ENCODE results near the gene SMURF1. TPM values are rescaled to one million over a fixed set of nuclear protein-coding genes. Genes with fewer than 3 reads are reported as not detected.
A peak's percentile ranks its signal among the peaks of the same experiment; 100 is the strongest.

SMURF1 gene
- total and polyA plus RNA-seq, 4 donors = 2.9 to 16.8 (median 5.9) TPM

GRCh38 chr7:99019523-99020412, 124.1 kb downstream of the SMURF1 start:
- no peak for DNase-seq (ENCODE audit: low spot score)
- 83% methylated on average over 12 of the region's 12 CpGs for WGBS
- no peaks in the 10 kb centered on the region for H3K9me3 ChIP-seq (ENCODE audit: control insufficient read depth in 4 of 4, low read length in 3 of 4)

More at GRCh38 chr7:99019523-99020412, 124.1 kb downstream of the SMURF1 start:
- Histone ChIP-seq H3K27me3 (ENCODE audit: control insufficient read depth in 4 of 4, insufficient read depth in 4 of 4, low read length in 3 of 4) (no peaks in the 10 kb centered on the region), H3K9ac (ENCODE audit: low read depth in 1 of 2, low read length in 2 of 2) (no peak overlapping the region), H3K4me3 (ENCODE audit: low read depth in 1 of 3, low read length in 3 of 3) (no peak overlapping the region), H3K27ac (ENCODE audit: low read depth in 1 of 2, low read length in 2 of 2) (peak overlapping the region in 1 of 2 donors; percentile 37), H3K36me3 (ENCODE audit: control insufficient read depth in 4 of 4, insufficient read depth in 3 of 4, low read depth in 1 of 4, low read length in 3 of 4) (peaks cover 1 to 10% (median 6%) of the 10 kb centered on the region in 4 donors), H3K4me1 (ENCODE audit: control insufficient read depth in 4 of 4, insufficient read depth in 4 of 4, low read length in 3 of 4) (peaks cover 0 to 7% (median 5%) of the 10 kb centered on the region in 4 donors)
- TF ChIP-seq MAX (IDR thresholded peaks at IDR 0.05) (no peak), TAF1 (conservative IDR thresholded peaks at IDR 0.05) (no peak), FOXA1 (IDR thresholded peaks at IDR 0.05) (no peak), ATF3 (IDR thresholded peaks at IDR 0.05) (no peak), ZBTB33 (IDR thresholded peaks at IDR 0.05) (no peak), NR2F2 (IDR thresholded peaks at IDR 0.05) (no peak), SP1 (IDR thresholded peaks at IDR 0.05) (peak; percentile 16), HNF4G (IDR thresholded peaks at IDR 0.05) (no peak), EGR1 (IDR thresholded peaks at IDR 0.05; ENCODE audit: low read depth in 2 of 2) (no peak), HNF4A (conservative IDR thresholded peaks at IDR 0.05) (peak; percentile 60 to 82), CTCF (IDR thresholded peaks at IDR 0.05; ENCODE audit: low read depth, low read length, missing input control) (no peak), FOXA2 (IDR thresholded peaks at IDR 0.05) (no peak), RAD21 (IDR thresholded peaks at IDR 0.05) (no peak), JUND (IDR thresholded peaks at IDR 0.05) (no peak), GABPA (IDR thresholded peaks at IDR 0.05 in 1 of 2, conservative IDR thresholded peaks at IDR 0.05 in 1 of 2) (no peak), RXRA (IDR thresholded peaks at IDR 0.05) (peak in 1 of 2 donors; percentile 48), YY1 (IDR thresholded peaks at IDR 0.05) (peak; percentile 93), REST (IDR thresholded peaks at IDR 0.05) (no peak)
